ENCODE measurements around the gene TUBGCP2.

- no peak for TF ChIP-seq SRF (IDR thresholded peaks at IDR 0.05; ENCODE audit: low read depth)
- no peak for TF ChIP-seq CEBPB (IDR thresholded peaks at IDR 0.05; ENCODE audit: low read depth)
- no peak for TF ChIP-seq CTCF (IDR thresholded peaks at IDR 0.05 in 2 of 3, conservative IDR thresholded peaks at IDR 0.05 in 1 of 3; ENCODE audit: borderline replicate concordance in 1 of 3, insufficient read depth in 1 of 3, low read depth in 2 of 3, low read length in 2 of 3)
- no peak for TF ChIP-seq ZFX (IDR thresholded peaks at IDR 0.05)
- no peak for TF ChIP-seq MAX (IDR thresholded peaks at IDR 0.05)
- no peak for TF ChIP-seq YY1 (IDR thresholded peaks at IDR 0.05; ENCODE audit: extremely low read depth, insufficient replicate concordance, low read depth, low read length)
- TF ChIP-seq EZH2 (IDR thresholded peaks at IDR 0.05): no peak
- TF ChIP-seq POLR2A (IDR thresholded peaks at IDR 0.05; ENCODE audit: borderline replicate concordance, extremely low read depth, insufficient read depth, insufficient read length): no peak
- TF ChIP-seq RAD21 (IDR thresholded peaks at IDR 0.05; ENCODE audit: low read depth): no peak
- TF ChIP-seq ZBTB33 (IDR thresholded peaks at IDR 0.05; ENCODE audit: extremely low read depth, insufficient replicate concordance, low read length): no peak
- no peak for TF ChIP-seq TCF7L2 (IDR thresholded peaks at IDR 0.05; ENCODE audit: borderline replicate concordance, extremely low read depth, insufficient read depth, insufficient read length)
- no peak for TF ChIP-seq POLR2AphosphoS5 (IDR thresholded peaks at IDR 0.05; ENCODE audit: low read depth, low read length)
Observed at GRCh38 chr10:133289761-133290160, 18.9 kb downstream of the TUBGCP2 start.
